ENCODE results near the gene SGCB. TPM values are rescaled to one million over a fixed set of nuclear protein-coding genes. Genes with fewer than 3 reads are reported as not detected.

Gene SGCB
- total RNA-seq, 1 experiment from 2014 or later, result 33.1 TPM

- DNase-seq (ENCODE audit: low read depth), result no peak
Observed at GRCh38 chr4:52019936-52020657, 18.0 kb downstream of the SGCB start, which contains the start of gene LRRC66. Gene LRRC66, minus strand, starts transcription at chr4:52020363. Its CDS starts 2,750 bp downstream, at chr4:52017613.

- no peak for DNase-seq (ENCODE audit: low read depth)
Observed at GRCh38 chr4:52017814-52018213, 20.3 kb downstream of the SGCB start.

GRCh38 chr4:52016981-52017380, 21.1 kb downstream of the SGCB start:
- no peak for DNase-seq (ENCODE audit: low read depth)

- peak; percentile 12 for DNase-seq (ENCODE audit: low read depth)
Observed at GRCh38 chr4:52015366-52015765, 22.7 kb downstream of the SGCB start.

- no peak for DNase-seq (ENCODE audit: low read depth)
Observed at GRCh38 chr4:52014903-52015302, 23.2 kb downstream of the SGCB start.

- no peak for DNase-seq (ENCODE audit: low read depth)
Observed at GRCh38 chr4:52012651-52013050, 25.4 kb downstream of the SGCB start.

- peak; percentile 24 for DNase-seq (ENCODE audit: low read depth)
Observed at GRCh38 chr4:52010986-52011385, 27.1 kb downstream of the SGCB start.

- no peak for DNase-seq (ENCODE audit: low read depth)
Observed at GRCh38 chr4:52006887-52007286, 31.2 kb downstream of the SGCB start.

GRCh38 chr4:52005604-52006273, 32.4 kb downstream of the SGCB start:
- no peak for DNase-seq (ENCODE audit: low read depth)

GRCh38 chr4:52004414-52004813, 33.7 kb downstream of the SGCB start:
- no peak for DNase-seq (ENCODE audit: low read depth)

GRCh38 chr4:52001616-52002015, 36.5 kb downstream of the SGCB start:
- DNase-seq (ENCODE audit: low read depth), result peak; percentile 15

GRCh38 chr4:51999250-51999649, 38.8 kb downstream of the SGCB start:
- no peak for DNase-seq (ENCODE audit: low read depth)

GRCh38 chr4:51998837-51999236, 39.3 kb downstream of the SGCB start:
- DNase-seq (ENCODE audit: low read depth), result no peak

- no peak for DNase-seq (ENCODE audit: low read depth)
Observed at GRCh38 chr4:51997647-51998046, 40.5 kb downstream of the SGCB start.

GRCh38 chr4:51995647-51996220, 42.4 kb downstream of the SGCB start:
- DNase-seq (ENCODE audit: low read depth), result no peak

Other genes starting within 250 kb of the SGCB start
- 26.0 and 29.4 TPM in 2 replicates for gene DCUN1D4, start 195.1 kb downstream of the SGCB start, total RNA-seq (2014; rRNA removed; shearing (Covaris generic))
- gene LRRC66, start 17.9 kb downstream of the SGCB start, total RNA-seq (2014; rRNA removed; shearing (Covaris generic)), result not detected in 2 replicates
- gene SPATA18, start 13.0 kb upstream of the SGCB start, total RNA-seq (2014; rRNA removed; shearing (Covaris generic)), result not detected in 2 replicates